SK-N-SH treated with all-trans-retinoic acid at 6 μM for 48 hours (cell line): ENCODE data around the gene SH3D19.

ENCODE experiments used
- ATAC-seq: fragments of 200-7000 bp; cut with Tn5 transposase; 3 replicates; pipeline ENCODE4 v1.9.1; 2020; ENCODE audit warnings: mild to moderate bottlenecking, moderate library complexity
- BACH2 ChIP-seq: fragments of 250-450 bp; sonication (Bioruptor Pico); IDR thresholded peaks from 2 replicates; pipeline ENCODE4 v1.9.0; 2021; ENCODE audit warnings: mild to moderate bottlenecking, borderline replicate concordance
- CSDC2 ChIP-seq: fragments of 250-450 bp; sonication (Bioruptor Pico); IDR thresholded peaks from 2 replicates; pipeline ENCODE4 v1.5.0; 2020; ENCODE audit warnings: mild to moderate bottlenecking, moderate library complexity
- ESRRG ChIP-seq: fragments of 250-450 bp; sonication (Bioruptor Pico); IDR thresholded peaks from 2 replicates; pipeline ENCODE4 v1.6.1; 2021; ENCODE audit warnings: mild to moderate bottlenecking
- GLIS3 ChIP-seq: fragments of 250-450 bp; sonication (Bioruptor Pico); IDR thresholded peaks from 2 replicates; pipeline ENCODE4 v1.5.0; 2020; ENCODE audit warnings: mild to moderate bottlenecking, moderate library complexity
- ISL1 ChIP-seq: fragments of 250-450 bp; sonication (Bioruptor Pico); IDR thresholded peaks from 2 replicates; pipeline ENCODE4 v2.1.2; 2022; ENCODE audit warnings: mild to moderate bottlenecking, moderate library complexity
- OSR1 ChIP-seq: fragments of 250-450 bp; sonication (Bioruptor Pico); IDR thresholded peaks from 2 replicates; pipeline ENCODE4 v1.8.0; 2022; ENCODE audit warnings: moderate library complexity, mild to moderate bottlenecking, inconsistent platforms
- RARB ChIP-seq: fragments of 250-450 bp; sonication (Bioruptor Pico); IDR thresholded peaks from 2 replicates; pipeline ENCODE4 v1.8.0; 2021; ENCODE audit warnings: mild to moderate bottlenecking, moderate library complexity
- SNAI2 ChIP-seq: fragments of 250-450 bp; sonication (Bioruptor Pico); IDR thresholded peaks from 2 replicates; pipeline ENCODE4 v1.5.0; 2020; ENCODE audit warnings: mild to moderate bottlenecking, moderate library complexity
- TOX ChIP-seq: fragments of 250-450 bp; sonication (Bioruptor Pico); IDR thresholded peaks from 2 replicates; pipeline ENCODE4 v1.8.0; 2021; ENCODE audit warnings: mild to moderate bottlenecking, moderate library complexity, borderline replicate concordance
- ZC3H10 ChIP-seq: fragments of 250-450 bp; sonication (Bioruptor Pico); IDR thresholded peaks from 2 replicates; pipeline ENCODE4 v1.5.1; 2021; ENCODE audit warnings: mild to moderate bottlenecking, moderate library complexity
- ZFP3 ChIP-seq: fragments of 250-450 bp; sonication (Bioruptor Pico); IDR thresholded peaks from 2 replicates; pipeline ENCODE4 v1.5.0; 2020; ENCODE audit warnings: mild to moderate bottlenecking, moderate library complexity
- ZFP30 ChIP-seq: fragments of 450-650 bp; formaldehyde crosslinking; IDR thresholded peaks from 2 replicates; pipeline ENCODE4 v1.5.0; 2022; ENCODE audit warnings: mild to moderate bottlenecking, moderate library complexity
- ZNF565 ChIP-seq: fragments of 450-650 bp; formaldehyde crosslinking; conservative IDR thresholded peaks from 2 replicates; pipeline ENCODE4 v1.5.0; 2020; ENCODE audit warnings: low read depth, mild to moderate bottlenecking, moderate library complexity
- ZNF70 ChIP-seq: fragments of 450-650 bp; formaldehyde crosslinking; IDR thresholded peaks from 2 replicates; pipeline ENCODE4 v1.5.0; 2020; ENCODE audit warnings: mild to moderate bottlenecking, moderate library complexity
- ZNF8 ChIP-seq: fragments of 450-650 bp; formaldehyde crosslinking; IDR thresholded peaks from 2 replicates; pipeline ENCODE4 v1.5.0; 2020; ENCODE audit warnings: mild to moderate bottlenecking, moderate library complexity
- TF ChIP-seq, protein P1 (sequence below): fragments of 250-450 bp; sonication (Bioruptor Pico); IDR thresholded peaks from 2 replicates; pipeline ENCODE4 v1.8.0; 2021; ENCODE audit warnings: low read depth, mild to moderate bottlenecking, moderate library complexity, borderline replicate concordance
- TF ChIP-seq, protein P2 (sequence below): fragments of 250-450 bp; sonication (Bioruptor Pico); IDR thresholded peaks from 2 replicates; pipeline ENCODE4 v1.5.0; 2020; ENCODE audit warnings: mild to moderate bottlenecking, moderate library complexity
- TF ChIP-seq, protein P3 (sequence below): fragments of 250-450 bp; sonication (Bioruptor Pico); IDR thresholded peaks from 2 replicates; pipeline ENCODE4 v1.5.1; 2020; ENCODE audit warnings: low read depth, mild to moderate bottlenecking, moderate library complexity

The SH3D19 gene

DNA sequence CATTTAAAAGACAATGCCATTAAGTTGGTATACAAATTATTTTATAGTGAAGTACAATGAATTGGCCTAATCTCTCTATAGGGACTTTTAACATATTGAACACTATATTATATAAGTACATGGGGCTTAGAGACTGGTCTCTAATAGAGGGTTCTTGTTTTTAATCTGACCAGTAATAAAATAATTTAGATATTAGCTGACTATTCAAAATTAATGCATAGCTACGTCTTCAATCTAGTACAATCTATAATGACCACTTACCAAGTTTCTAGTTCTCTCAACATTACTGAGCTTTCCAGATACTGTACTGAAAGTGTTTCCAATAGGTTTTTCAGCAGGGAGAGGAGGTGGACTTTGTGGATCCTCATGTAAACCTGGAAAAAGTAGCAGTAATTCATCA lies 166.4 kb downstream of the SH3D19 start:
- TF ChIP-seq ZFP30 (CRISPR knock-in tag): no peak
- TF ChIP-seq, protein P1, sequence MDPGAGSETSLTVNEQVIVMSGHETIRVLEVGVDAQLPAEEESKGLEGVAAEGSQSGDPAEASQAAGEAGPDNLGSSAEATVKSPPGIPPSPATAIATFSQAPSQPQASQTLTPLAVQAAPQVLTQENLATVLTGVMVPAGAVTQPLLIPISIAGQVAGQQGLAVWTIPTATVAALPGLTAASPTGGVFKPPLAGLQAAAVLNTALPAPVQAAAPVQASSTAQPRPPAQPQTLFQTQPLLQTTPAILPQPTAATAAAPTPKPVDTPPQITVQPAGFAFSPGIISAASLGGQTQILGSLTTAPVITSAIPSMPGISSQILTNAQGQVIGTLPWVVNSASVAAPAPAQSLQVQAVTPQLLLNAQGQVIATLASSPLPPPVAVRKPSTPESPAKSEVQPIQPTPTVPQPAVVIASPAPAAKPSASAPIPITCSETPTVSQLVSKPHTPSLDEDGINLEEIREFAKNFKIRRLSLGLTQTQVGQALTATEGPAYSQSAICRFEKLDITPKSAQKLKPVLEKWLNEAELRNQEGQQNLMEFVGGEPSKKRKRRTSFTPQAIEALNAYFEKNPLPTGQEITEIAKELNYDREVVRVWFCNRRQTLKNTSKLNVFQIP: no peak
- no peak for TF ChIP-seq ZC3H10 (CRISPR knock-in tag)
- no peak for TF ChIP-seq BACH2 (CRISPR knock-in tag)
- TF ChIP-seq ZNF8 (CRISPR knock-in tag): no peak
- TF ChIP-seq SNAI2 (CRISPR knock-in tag): no peak
- TF ChIP-seq GLIS3 (CRISPR knock-in tag): no peak
- no peak for TF ChIP-seq TOX (CRISPR knock-in tag)
- no peak for TF ChIP-seq RARB (CRISPR knock-in tag)
- TF ChIP-seq, protein P2, sequence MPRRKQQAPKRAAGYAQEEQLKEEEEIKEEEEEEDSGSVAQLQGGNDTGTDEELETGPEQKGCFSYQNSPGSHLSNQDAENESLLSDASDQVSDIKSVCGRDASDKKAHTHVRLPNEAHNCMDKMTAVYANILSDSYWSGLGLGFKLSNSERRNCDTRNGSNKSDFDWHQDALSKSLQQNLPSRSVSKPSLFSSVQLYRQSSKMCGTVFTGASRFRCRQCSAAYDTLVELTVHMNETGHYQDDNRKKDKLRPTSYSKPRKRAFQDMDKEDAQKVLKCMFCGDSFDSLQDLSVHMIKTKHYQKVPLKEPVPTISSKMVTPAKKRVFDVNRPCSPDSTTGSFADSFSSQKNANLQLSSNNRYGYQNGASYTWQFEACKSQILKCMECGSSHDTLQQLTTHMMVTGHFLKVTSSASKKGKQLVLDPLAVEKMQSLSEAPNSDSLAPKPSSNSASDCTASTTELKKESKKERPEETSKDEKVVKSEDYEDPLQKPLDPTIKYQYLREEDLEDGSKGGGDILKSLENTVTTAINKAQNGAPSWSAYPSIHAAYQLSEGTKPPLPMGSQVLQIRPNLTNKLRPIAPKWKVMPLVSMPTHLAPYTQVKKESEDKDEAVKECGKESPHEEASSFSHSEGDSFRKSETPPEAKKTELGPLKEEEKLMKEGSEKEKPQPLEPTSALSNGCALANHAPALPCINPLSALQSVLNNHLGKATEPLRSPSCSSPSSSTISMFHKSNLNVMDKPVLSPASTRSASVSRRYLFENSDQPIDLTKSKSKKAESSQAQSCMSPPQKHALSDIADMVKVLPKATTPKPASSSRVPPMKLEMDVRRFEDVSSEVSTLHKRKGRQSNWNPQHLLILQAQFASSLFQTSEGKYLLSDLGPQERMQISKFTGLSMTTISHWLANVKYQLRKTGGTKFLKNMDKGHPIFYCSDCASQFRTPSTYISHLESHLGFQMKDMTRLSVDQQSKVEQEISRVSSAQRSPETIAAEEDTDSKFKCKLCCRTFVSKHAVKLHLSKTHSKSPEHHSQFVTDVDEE (CRISPR knock-in tag): no peak
- TF ChIP-seq ESRRG (CRISPR knock-in tag): no peak
- no peak for TF ChIP-seq ISL1 (CRISPR knock-in tag)
- no peak for TF ChIP-seq ZNF70 (CRISPR knock-in tag)
- TF ChIP-seq, all 23 proteins: peak for 0
- no peak for ATAC-seq

DNA sequence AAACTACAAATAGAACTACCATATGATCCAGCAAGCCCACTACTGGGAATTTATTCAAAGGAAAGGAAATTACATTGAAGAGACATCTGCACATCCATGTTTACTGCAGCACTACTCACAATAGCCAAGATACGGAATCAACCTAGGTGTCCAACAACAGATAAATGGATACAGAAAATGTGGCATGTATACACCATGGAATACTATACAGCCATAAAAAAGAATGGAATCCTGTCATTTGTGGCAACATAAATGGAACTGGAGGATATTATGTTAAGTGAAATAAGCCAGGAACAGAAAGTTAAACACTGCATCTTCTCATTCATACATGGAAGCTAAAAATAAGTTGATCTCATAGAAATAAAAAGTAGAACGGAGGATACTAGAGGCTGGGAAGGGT lies 167.9 kb downstream of the SH3D19 start:
- ATAC-seq: no peak
- no peak for TF ChIP-seq ISL1 (CRISPR knock-in tag)
- no peak for TF ChIP-seq SNAI2 (CRISPR knock-in tag)
- TF ChIP-seq ZFP3: no peak
- TF ChIP-seq, protein P2 (CRISPR knock-in tag): no peak
- TF ChIP-seq ZNF565 (CRISPR knock-in tag): no peak

DNA sequence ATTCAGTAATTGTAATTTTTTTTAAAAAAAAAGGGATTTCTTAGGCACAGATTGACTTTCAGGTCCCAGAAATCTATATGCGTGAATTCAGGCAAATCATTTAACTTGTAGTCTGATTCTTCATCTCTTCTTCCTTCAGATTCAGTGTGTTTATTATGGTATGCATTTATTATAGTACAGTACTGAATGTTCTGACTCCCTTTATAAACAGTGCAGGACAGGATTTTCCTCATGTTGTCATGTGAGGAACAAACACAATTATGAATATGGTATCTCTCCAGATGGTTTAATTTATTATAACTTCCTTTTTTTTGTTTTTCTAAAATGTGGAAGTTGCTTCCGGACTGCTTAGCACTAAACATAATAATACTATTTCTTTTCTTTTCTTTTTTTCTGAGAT lies 171.8 kb downstream of the SH3D19 start:
- TF ChIP-seq ZNF8 (CRISPR knock-in tag) (no peak), OSR1 (CRISPR knock-in tag) (no peak), SNAI2 (CRISPR knock-in tag) (no peak), ISL1 (CRISPR knock-in tag) (no peak), TOX (CRISPR knock-in tag) (no peak), ESRRG (CRISPR knock-in tag) (no peak), CSDC2 (CRISPR knock-in tag) (no peak)
- TF ChIP-seq, protein P2 (CRISPR knock-in tag): no peak
- TF ChIP-seq, protein P3, sequence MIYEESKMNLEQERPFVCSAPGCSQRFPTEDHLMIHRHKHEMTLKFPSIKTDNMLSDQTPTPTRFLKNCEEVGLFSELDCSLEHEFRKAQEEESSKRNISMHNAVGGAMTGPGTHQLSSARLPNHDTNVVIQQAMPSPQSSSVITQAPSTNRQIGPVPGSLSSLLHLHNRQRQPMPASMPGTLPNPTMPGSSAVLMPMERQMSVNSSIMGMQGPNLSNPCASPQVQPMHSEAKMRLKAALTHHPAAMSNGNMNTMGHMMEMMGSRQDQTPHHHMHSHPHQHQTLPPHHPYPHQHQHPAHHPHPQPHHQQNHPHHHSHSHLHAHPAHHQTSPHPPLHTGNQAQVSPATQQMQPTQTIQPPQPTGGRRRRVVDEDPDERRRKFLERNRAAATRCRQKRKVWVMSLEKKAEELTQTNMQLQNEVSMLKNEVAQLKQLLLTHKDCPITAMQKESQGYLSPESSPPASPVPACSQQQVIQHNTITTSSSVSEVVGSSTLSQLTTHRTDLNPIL (CRISPR knock-in tag): no peak
- ATAC-seq: no peak
